T47D (cell line): ENCODE data around the gene SIGMAR1.

Experiments
- DNase-seq, 2 experiments: peaks; one replicate each; pipeline versions ENCODE4 v3.0.0 to v3.0.0-alpha.2; 2011 to 2012; ENCODE audit warnings: low read depth in 1 of 2, low spot score in 1 of 2
- JUND ChIP-seq: IDR thresholded peaks from 2 replicates; pipeline ENCODE4 v1.6.1; 2012; ENCODE audit warnings: low read depth
- in situ Hi-C: cut with HindIII; loops from 2 replicates; pipeline ENCODE4 v1.10.0; 2016; ENCODE audit warnings: low sequenced_read_pairs, low pct_unique_long_range_greater_than_20kb

SIGMAR1 gene

DNA sequence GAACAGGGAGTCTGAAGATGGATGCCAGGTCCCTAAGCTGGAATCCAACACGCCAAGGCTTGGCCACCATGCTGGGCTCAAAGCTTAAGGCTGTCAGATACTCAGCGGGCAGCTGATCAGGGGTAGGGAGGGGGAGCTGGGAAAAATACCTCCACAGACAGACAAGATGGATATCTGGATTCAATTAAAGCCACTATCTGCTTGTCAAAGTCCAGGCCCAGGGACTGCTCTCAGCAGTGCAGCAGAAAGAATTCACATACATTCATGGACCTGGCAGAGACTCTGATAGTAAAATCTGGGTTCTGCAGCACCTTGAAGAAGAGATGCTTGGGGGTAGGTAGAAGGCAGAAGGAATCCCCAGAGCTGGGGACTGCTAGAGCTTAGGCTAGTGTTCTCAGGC, 22.5 kb downstream of the SIGMAR1 start:
- DNase-seq = no peak
- in situ Hi-C loops = no loop called here
- TF ChIP-seq JUND = no peak

DNA sequence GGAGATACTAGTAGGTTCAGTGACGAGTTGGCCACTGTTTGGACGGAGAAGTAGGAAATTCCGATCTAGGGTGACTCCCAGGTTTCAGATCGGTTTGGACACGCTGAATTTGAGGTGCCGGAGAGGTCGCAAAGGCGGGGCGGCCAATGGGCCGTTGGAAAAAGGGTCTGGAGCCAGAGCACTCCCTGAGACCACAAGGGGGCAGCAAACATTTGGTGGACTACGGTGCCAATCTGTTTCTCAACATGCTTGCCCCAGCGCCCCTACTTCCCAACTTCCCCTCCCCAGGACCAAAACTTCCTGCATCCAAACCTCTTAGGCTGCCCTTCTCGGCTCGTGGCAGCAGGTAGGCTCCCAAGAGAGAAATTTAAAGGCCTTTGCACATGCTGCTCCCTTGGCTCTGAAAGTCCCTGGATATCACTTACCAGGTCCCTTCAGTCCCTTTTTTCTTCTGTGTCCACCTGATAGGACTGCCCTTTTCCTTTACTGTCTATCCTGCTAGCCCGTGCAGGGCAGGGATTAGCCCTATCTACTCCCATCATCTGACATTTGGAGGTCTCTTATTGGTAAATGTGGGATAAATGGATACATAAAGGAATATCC, 24.7 kb downstream of the SIGMAR1 start:
- TF ChIP-seq JUND = no peak
- in situ Hi-C loops = no loop called here

DNA sequence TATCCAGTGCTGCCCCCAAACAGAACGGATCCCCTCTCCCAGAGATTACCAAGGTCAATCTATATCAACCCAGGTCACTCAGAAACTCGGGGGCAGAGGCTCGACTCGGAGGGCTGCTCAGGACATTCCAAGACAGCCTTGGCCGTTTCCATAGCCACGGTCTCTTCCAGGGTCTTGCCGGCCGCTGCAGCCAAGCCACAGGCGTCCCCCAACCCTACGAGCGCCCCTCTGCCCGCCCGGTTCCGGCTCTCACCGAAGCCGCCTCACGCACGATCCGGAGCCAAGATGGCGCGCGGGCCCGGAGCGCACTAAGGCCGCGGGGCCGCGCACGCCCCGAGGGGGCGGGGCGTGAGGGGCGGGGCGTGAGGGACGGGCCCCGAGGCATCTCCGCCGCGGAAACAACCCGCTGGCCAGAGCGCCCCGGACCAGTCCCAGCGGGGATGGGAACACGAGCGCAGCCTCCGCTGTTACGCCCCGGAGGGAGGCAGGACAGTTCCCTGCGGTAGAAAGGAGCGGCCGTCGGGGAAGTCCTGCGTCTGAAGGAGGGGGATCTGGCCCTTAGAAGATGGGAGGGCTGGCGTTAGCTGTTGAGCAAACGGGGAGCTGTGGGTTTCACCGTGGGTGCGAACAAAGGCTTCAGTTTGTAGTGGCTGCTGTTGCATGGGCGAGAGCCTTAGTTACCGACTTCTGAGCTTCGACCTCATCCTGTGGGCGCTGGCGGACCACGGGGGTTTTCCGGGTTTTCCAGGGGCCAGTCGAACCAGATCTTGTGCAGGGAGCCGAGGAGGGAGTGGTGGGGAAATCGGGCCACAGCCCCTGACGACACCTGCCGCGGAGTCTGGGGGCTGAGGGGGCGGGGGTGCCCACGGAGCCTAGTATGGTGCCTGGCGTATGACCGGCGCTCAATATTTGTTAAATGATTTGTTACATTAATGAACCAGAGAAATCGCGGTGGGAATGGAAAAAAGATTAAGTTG, 25.5 kb downstream of the SIGMAR1 start, which contains the start of gene RPP25L:
Gene RPP25L, minus strand, starts transcription at position 287 of the 977 bp plus-strand sequence. CDS start 801 bp downstream, outside the sequence.
- TF ChIP-seq JUND = no peak; the same call in 1 of the 2 replicates
- in situ Hi-C loops = no loop called here
- peak; percentile 67 to 84 for DNase-seq

More for the DNA sequence above, 24.7 kb downstream of the SIGMAR1 start:
- DNase-seq = peak; percentile 47 to 83

DNA sequence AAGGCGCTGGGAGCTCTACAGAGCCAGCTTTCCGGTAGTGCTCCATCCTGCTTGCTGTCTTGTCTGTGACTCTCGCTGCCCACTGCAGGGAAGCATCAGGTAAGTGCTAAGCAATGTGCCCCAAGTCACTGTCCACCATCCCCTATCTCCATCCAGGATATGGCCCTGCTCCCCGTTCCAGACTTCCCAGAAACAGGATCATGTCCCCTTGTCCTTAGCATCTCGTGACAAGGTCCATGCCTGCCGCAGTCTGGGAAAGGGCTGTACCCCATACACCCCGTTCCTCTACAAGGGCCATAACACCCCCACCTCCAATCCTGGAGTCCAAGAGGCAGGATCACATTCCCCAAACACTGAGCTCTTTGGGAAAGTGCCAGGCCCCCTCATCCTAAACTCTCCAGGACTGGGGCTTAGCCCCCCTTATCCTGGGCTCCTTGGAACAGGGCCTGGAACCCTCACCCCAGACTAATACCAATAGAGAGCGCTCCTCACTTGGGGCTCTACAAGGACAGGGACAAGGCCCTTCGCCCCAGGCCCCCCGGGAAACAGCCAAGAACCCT, 26.3 kb downstream of the SIGMAR1 start:
- no peak for TF ChIP-seq JUND
- in situ Hi-C loops = no loop called here
- no peak for DNase-seq

DNA sequence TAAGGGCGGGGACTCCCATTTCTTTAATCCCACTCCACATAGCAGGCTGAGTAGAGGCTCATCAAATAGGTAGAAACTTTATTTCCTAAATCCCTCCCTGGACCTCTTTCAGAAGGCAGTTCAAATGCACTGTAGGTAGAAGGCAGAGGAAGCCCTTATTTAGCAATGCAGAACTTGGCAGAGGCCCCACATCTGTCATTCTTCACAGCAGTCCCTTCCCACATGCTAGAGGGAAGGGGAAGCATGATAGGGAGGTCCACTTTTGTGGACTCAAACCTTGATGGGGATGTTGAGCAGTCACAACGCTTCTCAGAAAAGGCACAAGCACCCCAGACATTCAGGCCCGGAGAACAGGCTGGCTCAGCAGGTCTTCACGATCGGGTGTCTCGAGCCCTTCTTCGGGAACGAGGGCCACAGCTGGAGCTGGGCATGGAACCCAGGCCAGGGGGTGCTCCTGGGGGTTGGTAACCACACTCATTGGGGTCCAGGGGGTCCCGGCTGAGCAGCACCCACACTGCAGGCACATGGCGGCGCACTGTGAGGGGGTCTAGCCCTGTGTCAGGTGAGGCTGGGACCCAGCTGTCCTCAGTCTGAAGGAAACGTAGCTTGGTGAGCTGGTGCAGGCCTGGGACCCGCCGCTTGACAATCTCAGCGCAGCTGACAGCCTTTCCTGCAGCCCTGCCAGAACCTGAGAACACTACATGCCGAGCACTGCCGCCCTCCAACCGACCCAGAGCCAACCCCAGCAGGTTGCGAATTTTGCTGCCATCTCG, 27.0 kb downstream of the SIGMAR1 start:
- in situ Hi-C loops = no loop called here
- DNase-seq = no peak
- TF ChIP-seq JUND = no peak

DNA sequence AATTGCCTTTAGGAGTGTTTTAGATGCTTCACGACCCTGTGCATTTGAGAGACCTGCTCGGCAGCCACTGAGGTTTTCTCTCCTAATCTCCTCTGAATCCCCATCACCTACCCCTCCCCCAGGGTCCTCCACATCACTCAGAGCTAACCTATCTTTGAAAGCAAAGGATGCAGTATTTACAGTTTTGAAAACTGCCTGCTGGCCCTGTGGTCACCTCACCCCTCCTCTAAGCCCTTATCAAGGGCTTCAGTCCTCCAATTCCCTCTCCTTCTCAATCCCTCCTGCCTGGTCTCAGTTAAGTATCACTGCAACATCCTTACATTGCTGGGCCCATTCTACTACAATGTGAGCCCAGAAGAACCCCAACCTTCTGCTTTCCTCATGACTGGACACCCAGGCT, 30.3 kb downstream of the SIGMAR1 start:
- in situ Hi-C loops = no loop called here
- no peak for TF ChIP-seq JUND
- no peak for DNase-seq

DNA sequence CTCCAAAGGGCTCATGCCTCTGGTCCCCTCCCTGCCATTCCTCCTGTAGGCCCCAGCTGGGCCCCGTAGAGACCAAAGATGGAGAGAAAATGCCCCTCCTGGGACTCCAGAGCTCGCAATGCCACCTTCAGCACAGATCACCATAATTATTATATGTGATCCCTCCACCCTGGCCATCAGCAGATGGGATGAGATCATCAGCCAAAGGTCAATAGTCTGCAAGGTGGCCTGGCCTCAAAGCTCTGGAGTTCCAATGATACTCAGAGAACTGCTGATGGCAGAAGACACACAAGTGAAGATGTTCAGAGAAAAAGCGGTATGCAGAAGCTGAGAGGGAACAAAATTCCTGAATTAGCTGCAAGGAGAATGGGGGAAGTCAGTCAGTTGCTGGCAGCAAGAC, 30.7 kb downstream of the SIGMAR1 start:
- no peak for DNase-seq
- in situ Hi-C loops = no loop called here
- no peak for TF ChIP-seq JUND

DNA sequence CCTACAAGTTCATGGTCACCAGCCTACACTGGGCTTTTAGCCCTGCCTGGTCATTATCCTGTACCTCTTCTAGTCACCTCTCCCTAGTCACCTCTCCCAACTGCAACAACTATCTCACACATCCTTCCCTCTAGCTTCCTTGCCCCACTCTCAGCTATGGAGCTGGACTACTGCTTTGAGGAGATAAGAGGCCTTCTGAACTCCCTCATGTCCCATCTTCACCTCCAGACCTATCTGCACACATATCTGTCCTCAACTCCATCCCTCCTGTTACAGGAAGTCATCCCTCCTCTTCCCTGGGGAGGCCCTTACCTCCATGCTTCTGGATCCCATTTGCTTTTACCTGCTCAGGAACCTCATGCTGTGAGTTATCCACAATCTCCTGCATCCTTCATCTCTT, 31.4 kb downstream of the SIGMAR1 start:
- TF ChIP-seq JUND = no peak
- in situ Hi-C loops = no loop called here
- DNase-seq = no peak

DNA sequence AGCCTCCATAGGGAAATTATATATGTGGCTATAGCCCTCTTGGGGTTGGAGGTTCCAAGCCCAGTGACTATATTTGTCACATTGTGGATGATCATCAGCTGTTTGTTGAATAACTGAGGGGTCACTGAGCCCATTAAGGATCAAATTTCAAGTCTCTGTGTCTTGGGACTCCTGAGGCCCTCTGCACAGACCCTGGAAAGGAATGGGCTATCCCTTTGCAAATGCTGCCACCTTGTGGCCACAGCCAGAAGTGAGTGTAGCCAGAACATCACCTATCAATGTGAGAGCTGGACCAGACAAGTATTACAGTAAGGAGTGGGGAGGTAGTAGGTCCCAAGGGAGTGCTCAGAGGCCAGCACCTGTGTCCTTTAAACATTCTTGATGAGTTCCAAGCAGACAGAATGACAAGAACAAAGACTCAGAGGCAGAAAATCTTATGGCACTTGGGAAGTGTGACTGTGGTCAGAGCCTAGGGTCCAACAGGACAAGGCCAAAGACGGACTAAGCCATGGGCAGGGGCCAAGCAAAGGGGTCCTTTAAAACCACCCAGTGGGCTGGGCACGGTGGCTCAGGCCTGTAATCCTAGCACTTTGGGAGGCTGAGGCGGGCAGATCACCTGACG, 33.9 kb downstream of the SIGMAR1 start:
- in situ Hi-C loops = no loop called here
- DNase-seq = peak; percentile 67 to 73
- no peak for TF ChIP-seq JUND

DNA sequence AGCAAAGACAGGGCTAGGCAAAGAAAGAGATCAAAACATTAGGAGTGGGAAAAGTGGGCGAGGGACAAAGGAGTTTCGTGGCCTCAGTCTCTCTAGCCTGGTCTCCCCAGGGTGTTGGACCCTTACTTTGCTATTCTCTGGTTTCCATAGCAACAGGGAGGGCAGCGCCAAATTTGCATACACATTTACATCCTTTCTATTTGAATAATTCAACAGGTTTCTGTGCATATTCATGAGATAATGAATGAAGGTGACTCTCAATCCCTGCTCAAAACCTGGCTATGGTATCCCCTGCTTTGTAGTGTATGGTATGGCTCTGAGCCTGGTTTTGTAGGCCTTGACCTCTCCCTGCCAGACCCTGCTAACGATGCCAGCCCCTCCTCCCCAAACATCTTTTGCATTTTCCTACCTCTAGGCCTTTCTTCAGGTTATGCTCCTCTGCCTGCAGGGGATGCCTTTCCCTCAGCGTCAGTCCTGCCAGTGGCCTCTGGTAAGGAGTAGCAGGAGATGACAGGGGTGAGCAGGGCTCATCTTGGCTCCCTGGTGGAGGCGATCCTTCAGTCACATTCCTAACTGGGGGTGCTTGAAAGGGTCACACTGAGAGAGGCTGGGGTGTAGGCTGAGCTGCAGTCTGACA, 35.5 kb downstream of the SIGMAR1 start:
- in situ Hi-C loops = no loop called here
- DNase-seq = no peak
- TF ChIP-seq JUND = no peak

DNA sequence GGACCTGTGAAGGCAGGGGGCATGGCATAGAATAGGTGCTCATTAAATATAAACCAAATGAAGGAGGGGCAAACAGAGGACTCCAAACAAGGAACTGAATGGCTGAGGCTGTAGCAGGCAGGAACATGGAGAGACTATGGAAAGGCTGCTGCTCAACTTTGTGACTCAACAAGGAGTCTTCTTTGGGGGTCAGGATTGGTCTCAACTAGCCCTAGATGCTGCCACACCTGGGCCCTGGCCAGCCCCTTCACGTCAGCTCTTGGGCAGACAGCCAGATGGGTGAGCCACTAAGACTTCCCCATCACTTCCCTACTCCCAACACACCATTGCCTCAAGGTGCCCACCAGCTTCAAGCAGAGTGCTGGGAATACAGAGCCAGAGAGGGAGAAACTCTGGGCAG, 36.7 kb downstream of the SIGMAR1 start:
- no peak for DNase-seq
- in situ Hi-C loops = no loop called here
- no peak for TF ChIP-seq JUND
